HepG2 (cell line): Measurements from ENCODE around the gene LRRC3. TPM values are rescaled to one million over a fixed set of nuclear protein-coding genes. Genes with fewer than 3 reads are reported as not detected.
A peak's percentile ranks its signal among the peaks of the same experiment; 100 is the strongest.

Source experiments
- ARNT2 ChIP-seq: sonication (generic); formaldehyde crosslinking; IDR thresholded peaks from 2 replicates; pipeline ENCODE4 v1.8.0; 2022; ENCODE audit warnings: mild to moderate bottlenecking, low read depth, missing genetic modification reagents, moderate library complexity
- BCLAF1 ChIP-seq: fragments of 450-650 bp; IDR thresholded peaks from 2 replicates; pipeline ENCODE4 v1.6.1; 2017; ENCODE audit warnings: mild to moderate bottlenecking
- DBP ChIP-seq: sonication (generic); formaldehyde crosslinking; IDR thresholded peaks from 2 replicates; pipeline ENCODE4 v1.4.0; 2020; ENCODE audit warnings: missing genetic modification reagents; ENCODE audit errors: not compliant biosample characterization
- ELF3 ChIP-seq: IDR thresholded peaks from 2 replicates; pipeline ENCODE4 v1.6.1; 2016; ENCODE audit warnings: missing genetic modification reagents, missing compliant biosample characterization
- NR2F6 ChIP-seq, 2 experiments: IDR thresholded peaks; 2 replicates each; pipeline ENCODE4 v1.6.1; 2016; ENCODE audit warnings: antibody characterized with exemption in 1 of 2, mild to moderate bottlenecking in 1 of 2
- SAP130 ChIP-seq: IDR thresholded peaks from 2 replicates; pipeline ENCODE4 v1.6.1; 2016; ENCODE audit warnings: low read depth
- TIGD3 ChIP-seq: sonication (generic); formaldehyde crosslinking; IDR thresholded peaks from 2 replicates; pipeline ENCODE4 v1.5.1; 2020; ENCODE audit warnings: mild to moderate bottlenecking, missing genetic modification reagents, borderline replicate concordance
- TMF1 ChIP-seq: sonication (generic); formaldehyde crosslinking; IDR thresholded peaks from 2 replicates; pipeline ENCODE4 v1.8.1; 2022; ENCODE audit warnings: low read depth, missing genetic modification reagents
- YY1 ChIP-seq: IDR thresholded peaks from 2 replicates; pipeline ENCODE4 v1.6.1; 2011; ENCODE audit warnings: low read length, low read depth, moderate library complexity, mild to moderate bottlenecking; ENCODE audit not compliant: insufficient read depth, insufficient replicate concordance
- ZFP62 ChIP-seq: sonication (generic); formaldehyde crosslinking; IDR thresholded peaks from 2 replicates; pipeline ENCODE4 v1.4.0; 2020; ENCODE audit warnings: missing genetic modification reagents
- ZFP90 ChIP-seq: sonication (generic); formaldehyde crosslinking; IDR thresholded peaks from 2 replicates; pipeline ENCODE4 v1.8.0; 2022; ENCODE audit warnings: missing genetic modification reagents, mild to moderate bottlenecking, inconsistent platforms, borderline replicate concordance
- ZFY ChIP-seq: sonication (generic); formaldehyde crosslinking; IDR thresholded peaks from 2 replicates; pipeline ENCODE4 v1.4.0; 2020; ENCODE audit warnings: missing genetic modification reagents
- ZGPAT ChIP-seq: IDR thresholded peaks from 2 replicates; pipeline ENCODE4 v1.6.1; 2016; ENCODE audit warnings: mild to moderate bottlenecking
- ZNF205 ChIP-seq: IDR thresholded peaks from 2 replicates; pipeline ENCODE4 v1.6.1; 2018; ENCODE audit warnings: missing biosample characterization, missing genetic modification reagents
- ZNF510 ChIP-seq: sonication (generic); formaldehyde crosslinking; IDR thresholded peaks from 2 replicates; pipeline ENCODE4 v1.4.0; 2020; ENCODE audit warnings: low read depth, mild to moderate bottlenecking, missing genetic modification reagents
- ZNF605 ChIP-seq: sonication (generic); formaldehyde crosslinking; IDR thresholded peaks from 2 replicates; pipeline ENCODE4 v1.8.0; 2022; ENCODE audit warnings: mild to moderate bottlenecking, missing genetic modification reagents
- ZNF713 ChIP-seq: sonication (generic); formaldehyde crosslinking; IDR thresholded peaks from 2 replicates; pipeline ENCODE4 v1.4.0; 2020; ENCODE audit warnings: mild to moderate bottlenecking, missing genetic modification reagents
- ZNF737 ChIP-seq: sonication (generic); formaldehyde crosslinking; IDR thresholded peaks from 2 replicates; pipeline ENCODE4 v1.5.0; 2020; ENCODE audit warnings: missing genetic modification reagents, mild to moderate bottlenecking, borderline replicate concordance
- ZSCAN25 ChIP-seq: sonication (generic); formaldehyde crosslinking; IDR thresholded peaks from 2 replicates; pipeline ENCODE4 v1.8.0; 2022; ENCODE audit warnings: mild to moderate bottlenecking, missing genetic modification reagents
- ZXDC ChIP-seq: sonication (generic); formaldehyde crosslinking; IDR thresholded peaks from 2 replicates; pipeline ENCODE4 v1.5.0; 2020; ENCODE audit warnings: mild to moderate bottlenecking, missing genetic modification reagents
- polyA plus RNA-seq, 8 experiments: library from polyadenylated mRNA; depleted of rRNA in 3 of 8; stranded (reverse) in 7 of 8; unstranded in 1 of 8; fragments of >200 nt; fragmentation: Illumina TruSeq in 4 of 8; extraction: Trizol in 4 of 8; gene quantifications; 2 replicates each; pipeline versions ENCODE4 v1.2.1 to v1.2.3, GENCODE V29; 2011 to 2016; ENCODE audit warnings: low read depth in 4 of 8, missing spikeins in 1 of 8, mixed read lengths in 1 of 8; ENCODE audit not compliant: insufficient read depth in 1 of 8
- total RNA-seq, 5 experiments: library from RNA; depleted of rRNA; stranded (reverse); fragments of >200 nt; fragmentation: Illumina TruSeq; extraction: Trizol; gene quantifications; 2 replicates each; pipeline ENCODE4 v1.2.3, GENCODE V29; 2016; ENCODE audit warnings: low read depth in 1 of 5

LRRC3 gene
- total and polyA plus RNA-seq, 2 of the 13 experiments (the other 11 are each of a cell fraction or from before 2014, with no cell fraction given): 4.8 to 16.5 TPM

GRCh38 chr21:44442266-44443125, 12.8 kb upstream of the LRRC3 start (continued):
- TF ChIP-seq ZFP62 (CRISPR knock-in tag) (no peak), ZNF737 (CRISPR knock-in tag) (0 out of 2 replicates have a peak, but pooled peaks have one; percentile 37), SAP130 (CRISPR knock-in tag) (no peak), ZXDC (CRISPR knock-in tag) (no peak), DBP (CRISPR knock-in tag) (no peak), ZSCAN25 (peak; percentile 71; the same call in 1 of the 2 replicates), TIGD3 (CRISPR knock-in tag) (no peak), TMF1 (CRISPR knock-in tag) (no peak), ZFP90 (no peak), NR2F6 (IDR thresholded peaks at IDR 0.05) (no peak), NR2F6 (CRISPR knock-in tag; IDR thresholded peaks at IDR 0.05) (no peak), YY1 (no peak), ZNF510 (CRISPR knock-in tag) (no peak), BCLAF1 (no peak), ZNF605 (CRISPR knock-in tag) (peak; percentile 64), ZGPAT (CRISPR knock-in tag) (0 out of 2 replicates have a peak, but pooled peaks have one; percentile 28), ZFY (CRISPR knock-in tag) (peak; percentile 62; the same call in 1 of the 2 replicates), ZNF713 (CRISPR knock-in tag) (no peak), ARNT2 (CRISPR knock-in tag) (peak; percentile 59; the same call in 1 of the 2 replicates), ZNF205 (CRISPR knock-in tag) (no peak), ELF3 (0 out of 2 replicates have a peak, but pooled peaks have one; percentile 45)
